ENCODE data around the gene IARS1. TPM values are rescaled to one million over a fixed set of nuclear protein-coding genes. Genes with fewer than 3 reads are reported as not detected.

IARS1 gene
- total and polyA plus RNA-seq, 2 of the 13 experiments (the other 11 are each of a cell fraction or from before 2014, with no cell fraction given) = 55.9 to 185 TPM

- TF ChIP-seq ATF6 (CRISPR knock-in tag; conservative IDR thresholded peaks at IDR 0.05) = peak; percentile 76; the same call in 1 of the 2 replicates
- TF ChIP-seq ZNF296 (CRISPR knock-in tag; conservative IDR thresholded peaks at IDR 0.05) = no peak
- peak; percentile 48; the same call in 1 of the 2 replicates for TF ChIP-seq NR2F2 (IDR thresholded peaks at IDR 0.05; ENCODE audit: borderline replicate concordance, low read depth)
- TF ChIP-seq ERF (CRISPR knock-in tag; IDR thresholded peaks at IDR 0.05) = peak; percentile 90
- 0 out of 2 replicates have a peak, but pooled peaks have one; percentile 84 for TF ChIP-seq CENPBD1 (CRISPR knock-in tag; IDR thresholded peaks at IDR 0.05; ENCODE audit: borderline replicate concordance, low read depth)
- peak in 1 of 2 experiments; percentile 26; a peak in 1 of 4 replicates for TF ChIP-seq EP300 (IDR thresholded peaks at IDR 0.05; ENCODE audit: low read depth in 2 of 2, low read length in 2 of 2)
- peak; percentile 78 for TF ChIP-seq EP300 (CRISPR knock-in tag; IDR thresholded peaks at IDR 0.05; ENCODE audit: borderline replicate concordance)
- TF ChIP-seq ZSCAN5A (CRISPR knock-in tag; IDR thresholded peaks at IDR 0.05; ENCODE audit: borderline replicate concordance) = peak; percentile 97
- TF ChIP-seq ZNF407 (CRISPR knock-in tag; IDR thresholded peaks at IDR 0.05; ENCODE audit: not compliant biosample characterization) = no peak
- TF ChIP-seq EHMT2 (IDR thresholded peaks at IDR 0.05; ENCODE audit: borderline replicate concordance, low read depth, low read length) = no peak
- peak; percentile 42 to 100; a peak in 2 of 4 replicates for TF ChIP-seq ATF4 (CRISPR knock-in tag; IDR thresholded peaks at IDR 0.05)
- no peak for TF ChIP-seq U2AF1 (optimal IDR thresholded peaks at IDR 0.05; ENCODE audit: low read depth, low read length)
- TF ChIP-seq NFRKB (IDR thresholded peaks at IDR 0.05) = no peak
- TF ChIP-seq STAT5B (CRISPR knock-in tag; IDR thresholded peaks at IDR 0.05) = peak; percentile 61; the same call in 1 of the 2 replicates
- TF ChIP-seq ZNF605 (CRISPR knock-in tag; IDR thresholded peaks at IDR 0.05) = peak; percentile 91
Observed at GRCh38 chr9:92293452-92294296, at the start of gene IARS1 (continued).
